HepG2 (cell line): ENCODE data around the gene EMID1. TPM values are rescaled to one million over a fixed set of nuclear protein-coding genes. Genes with fewer than 3 reads are reported as not detected.

Experiments
- PRMT3 ChIP-seq: sonication (generic); formaldehyde crosslinking; IDR thresholded peaks from 2 replicates; pipeline ENCODE4 v1.8.1; 2022; ENCODE audit warnings: low read depth, mild to moderate bottlenecking, moderate library complexity, missing genetic modification reagents, borderline replicate concordance
- RFX5 ChIP-seq: IDR thresholded peaks from 2 replicates; pipeline ENCODE4 v1.6.1; 2011; ENCODE audit warnings: low read depth, low read length, improper control_type of control experiment
- TBX3 ChIP-seq: fragments of 450-650 bp; IDR thresholded peaks from 2 replicates; pipeline ENCODE4 v1.6.1; 2017; ENCODE audit warnings: antibody characterized with exemption, mild to moderate bottlenecking, inconsistent platforms, borderline replicate concordance
- ZNF17 ChIP-seq: sonication (generic); formaldehyde crosslinking; IDR thresholded peaks from 2 replicates; pipeline ENCODE4 v1.5.0; 2020; ENCODE audit warnings: mild to moderate bottlenecking, missing genetic modification reagents
- ZNF468 ChIP-seq: sonication (generic); formaldehyde crosslinking; IDR thresholded peaks from 2 replicates; pipeline ENCODE4 v1.8.0; 2022; ENCODE audit warnings: mild to moderate bottlenecking, moderate library complexity, missing genetic modification reagents
- ZNF607 ChIP-seq: sonication (generic); formaldehyde crosslinking; IDR thresholded peaks from 2 replicates; pipeline ENCODE4 v1.5.1; 2020; ENCODE audit warnings: missing genetic modification reagents, mild to moderate bottlenecking, borderline replicate concordance
- ZNF737 ChIP-seq: sonication (generic); formaldehyde crosslinking; IDR thresholded peaks from 2 replicates; pipeline ENCODE4 v1.5.0; 2020; ENCODE audit warnings: missing genetic modification reagents, mild to moderate bottlenecking, borderline replicate concordance
- polyA plus RNA-seq, 8 experiments: library from polyadenylated mRNA; depleted of rRNA in 3 of 8; stranded (reverse) in 7 of 8; unstranded in 1 of 8; fragments of >200 nt; fragmentation: Illumina TruSeq in 4 of 8; extraction: Trizol in 4 of 8; gene quantifications; 2 replicates each; pipeline versions ENCODE4 v1.2.1 to v1.2.3, GENCODE V29; 2011 to 2016; ENCODE audit warnings: low read depth in 4 of 8, missing spikeins in 1 of 8, mixed read lengths in 1 of 8; ENCODE audit not compliant: insufficient read depth in 1 of 8
- total RNA-seq, 5 experiments: library from RNA; depleted of rRNA; stranded (reverse); fragments of >200 nt; fragmentation: Illumina TruSeq; extraction: Trizol; gene quantifications; 2 replicates each; pipeline ENCODE4 v1.2.3, GENCODE V29; 2016; ENCODE audit warnings: low read depth in 1 of 5
- TF ChIP-seq, protein P1 (sequence below): sonication (generic); formaldehyde crosslinking; IDR thresholded peaks from 2 replicates; pipeline ENCODE4 v1.4.0; 2020; ENCODE audit warnings: missing genetic modification reagents
- TF ChIP-seq, protein P2 (sequence below): sonication (generic); formaldehyde crosslinking; IDR thresholded peaks from 2 replicates; pipeline ENCODE4 v1.4.0; 2020; ENCODE audit warnings: missing genetic modification reagents

The EMID1 gene
- total and polyA plus RNA-seq, 2 of the 13 experiments (the other 11 are each of a cell fraction or from before 2014, with no cell fraction given): 0.45 to 0.82 TPM

DNA sequence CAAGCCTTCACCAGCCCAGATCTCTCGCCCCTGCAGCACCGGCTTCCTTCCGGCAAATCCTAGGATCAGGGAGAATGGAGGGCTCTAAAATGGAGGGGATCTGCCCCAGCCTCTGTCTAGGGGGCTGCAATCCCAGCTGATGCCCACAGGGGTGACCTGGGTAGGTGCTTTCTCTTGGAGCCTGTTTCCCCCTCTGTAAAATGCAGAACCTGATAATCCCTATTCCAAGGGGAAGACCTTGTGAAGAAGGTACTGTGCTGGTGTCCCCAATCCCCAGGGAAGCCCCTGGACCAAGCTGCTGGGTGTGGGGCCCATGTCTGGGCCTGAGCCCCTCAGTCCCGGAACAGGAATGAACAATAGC is 2.8 kb downstream of the EMID1 start (continued):
- TF ChIP-seq PRMT3 (CRISPR knock-in tag) (no peak), ZNF17 (no peak), RFX5 (no peak), ZNF607 (CRISPR knock-in tag) (no peak), ZNF737 (CRISPR knock-in tag) (no peak), ZNF468 (CRISPR knock-in tag) (no peak), TBX3 (no peak)
- TF ChIP-seq, protein P1, sequence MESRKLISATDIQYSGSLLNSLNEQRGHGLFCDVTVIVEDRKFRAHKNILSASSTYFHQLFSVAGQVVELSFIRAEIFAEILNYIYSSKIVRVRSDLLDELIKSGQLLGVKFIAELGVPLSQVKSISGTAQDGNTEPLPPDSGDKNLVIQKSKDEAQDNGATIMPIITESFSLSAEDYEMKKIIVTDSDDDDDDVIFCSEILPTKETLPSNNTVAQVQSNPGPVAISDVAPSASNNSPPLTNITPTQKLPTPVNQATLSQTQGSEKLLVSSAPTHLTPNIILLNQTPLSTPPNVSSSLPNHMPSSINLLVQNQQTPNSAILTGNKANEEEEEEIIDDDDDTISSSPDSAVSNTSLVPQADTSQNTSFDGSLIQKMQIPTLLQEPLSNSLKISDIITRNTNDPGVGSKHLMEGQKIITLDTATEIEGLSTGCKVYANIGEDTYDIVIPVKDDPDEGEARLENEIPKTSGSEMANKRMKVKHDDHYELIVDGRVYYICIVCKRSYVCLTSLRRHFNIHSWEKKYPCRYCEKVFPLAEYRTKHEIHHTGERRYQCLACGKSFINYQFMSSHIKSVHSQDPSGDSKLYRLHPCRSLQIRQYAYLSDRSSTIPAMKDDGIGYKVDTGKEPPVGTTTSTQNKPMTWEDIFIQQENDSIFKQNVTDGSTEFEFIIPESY (CRISPR knock-in tag): no peak
- TF ChIP-seq, protein P2, sequence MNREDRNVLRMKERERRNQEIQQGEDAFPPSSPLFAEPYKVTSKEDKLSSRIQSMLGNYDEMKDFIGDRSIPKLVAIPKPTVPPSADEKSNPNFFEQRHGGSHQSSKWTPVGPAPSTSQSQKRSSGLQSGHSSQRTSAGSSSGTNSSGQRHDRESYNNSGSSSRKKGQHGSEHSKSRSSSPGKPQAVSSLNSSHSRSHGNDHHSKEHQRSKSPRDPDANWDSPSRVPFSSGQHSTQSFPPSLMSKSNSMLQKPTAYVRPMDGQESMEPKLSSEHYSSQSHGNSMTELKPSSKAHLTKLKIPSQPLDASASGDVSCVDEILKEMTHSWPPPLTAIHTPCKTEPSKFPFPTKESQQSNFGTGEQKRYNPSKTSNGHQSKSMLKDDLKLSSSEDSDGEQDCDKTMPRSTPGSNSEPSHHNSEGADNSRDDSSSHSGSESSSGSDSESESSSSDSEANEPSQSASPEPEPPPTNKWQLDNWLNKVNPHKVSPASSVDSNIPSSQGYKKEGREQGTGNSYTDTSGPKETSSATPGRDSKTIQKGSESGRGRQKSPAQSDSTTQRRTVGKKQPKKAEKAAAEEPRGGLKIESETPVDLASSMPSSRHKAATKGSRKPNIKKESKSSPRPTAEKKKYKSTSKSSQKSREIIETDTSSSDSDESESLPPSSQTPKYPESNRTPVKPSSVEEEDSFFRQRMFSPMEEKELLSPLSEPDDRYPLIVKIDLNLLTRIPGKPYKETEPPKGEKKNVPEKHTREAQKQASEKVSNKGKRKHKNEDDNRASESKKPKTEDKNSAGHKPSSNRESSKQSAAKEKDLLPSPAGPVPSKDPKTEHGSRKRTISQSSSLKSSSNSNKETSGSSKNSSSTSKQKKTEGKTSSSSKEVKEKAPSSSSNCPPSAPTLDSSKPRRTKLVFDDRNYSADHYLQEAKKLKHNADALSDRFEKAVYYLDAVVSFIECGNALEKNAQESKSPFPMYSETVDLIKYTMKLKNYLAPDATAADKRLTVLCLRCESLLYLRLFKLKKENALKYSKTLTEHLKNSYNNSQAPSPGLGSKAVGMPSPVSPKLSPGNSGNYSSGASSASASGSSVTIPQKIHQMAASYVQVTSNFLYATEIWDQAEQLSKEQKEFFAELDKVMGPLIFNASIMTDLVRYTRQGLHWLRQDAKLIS (CRISPR knock-in tag): no peak
